ENCODE measurements around the gene MSRB2.

GRCh38 chr10:23048191-23048590 lies 47.2 kb upstream of the MSRB2 start:
- TF ChIP-seq, protein P1, sequence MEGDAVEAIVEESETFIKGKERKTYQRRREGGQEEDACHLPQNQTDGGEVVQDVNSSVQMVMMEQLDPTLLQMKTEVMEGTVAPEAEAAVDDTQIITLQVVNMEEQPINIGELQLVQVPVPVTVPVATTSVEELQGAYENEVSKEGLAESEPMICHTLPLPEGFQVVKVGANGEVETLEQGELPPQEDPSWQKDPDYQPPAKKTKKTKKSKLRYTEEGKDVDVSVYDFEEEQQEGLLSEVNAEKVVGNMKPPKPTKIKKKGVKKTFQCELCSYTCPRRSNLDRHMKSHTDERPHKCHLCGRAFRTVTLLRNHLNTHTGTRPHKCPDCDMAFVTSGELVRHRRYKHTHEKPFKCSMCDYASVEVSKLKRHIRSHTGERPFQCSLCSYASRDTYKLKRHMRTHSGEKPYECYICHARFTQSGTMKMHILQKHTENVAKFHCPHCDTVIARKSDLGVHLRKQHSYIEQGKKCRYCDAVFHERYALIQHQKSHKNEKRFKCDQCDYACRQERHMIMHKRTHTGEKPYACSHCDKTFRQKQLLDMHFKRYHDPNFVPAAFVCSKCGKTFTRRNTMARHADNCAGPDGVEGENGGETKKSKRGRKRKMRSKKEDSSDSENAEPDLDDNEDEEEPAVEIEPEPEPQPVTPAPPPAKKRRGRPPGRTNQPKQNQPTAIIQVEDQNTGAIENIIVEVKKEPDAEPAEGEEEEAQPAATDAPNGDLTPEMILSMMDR (conservative IDR thresholded peaks at IDR 0.05; ENCODE audit: low read depth, low read length), result no peak
- TF ChIP-seq MAZ (IDR thresholded peaks at IDR 0.05; ENCODE audit: borderline replicate concordance, low read depth, low read length) (no peak), CEBPB (IDR thresholded peaks at IDR 0.05; ENCODE audit: low read depth, low read length) (no peak), POLR2A (IDR thresholded peaks at IDR 0.05; ENCODE audit: low read depth, low read length) (no peak), BHLHE40 (IDR thresholded peaks at IDR 0.05; ENCODE audit: low read depth, low read length) (no peak), SMC3 (IDR thresholded peaks at IDR 0.05; ENCODE audit: low read depth, low read length) (no peak), USF2 (IDR thresholded peaks at IDR 0.05; ENCODE audit: low read depth, low read length) (no peak), CHD1 (IDR thresholded peaks at IDR 0.05; ENCODE audit: low read depth, low read length) (no peak), MAFK (IDR thresholded peaks at IDR 0.05; ENCODE audit: low read depth, low read length) (no peak), FOS (IDR thresholded peaks at IDR 0.05; ENCODE audit: low read depth, low read length) (no peak), NFE2L2 (IDR thresholded peaks at IDR 0.05; ENCODE audit: low read depth, low read length) (no peak), RCOR1 (IDR thresholded peaks at IDR 0.05; ENCODE audit: insufficient replicate concordance, low read length) (no peak)
